ENCODE measurements around the gene GLI2. TPM values are rescaled to one million over a fixed set of nuclear protein-coding genes. Genes with fewer than 3 reads are reported as not detected.

GLI2 gene
- total RNA-seq, 1 experiment from 2014 or later: 1.3 TPM

DNA sequence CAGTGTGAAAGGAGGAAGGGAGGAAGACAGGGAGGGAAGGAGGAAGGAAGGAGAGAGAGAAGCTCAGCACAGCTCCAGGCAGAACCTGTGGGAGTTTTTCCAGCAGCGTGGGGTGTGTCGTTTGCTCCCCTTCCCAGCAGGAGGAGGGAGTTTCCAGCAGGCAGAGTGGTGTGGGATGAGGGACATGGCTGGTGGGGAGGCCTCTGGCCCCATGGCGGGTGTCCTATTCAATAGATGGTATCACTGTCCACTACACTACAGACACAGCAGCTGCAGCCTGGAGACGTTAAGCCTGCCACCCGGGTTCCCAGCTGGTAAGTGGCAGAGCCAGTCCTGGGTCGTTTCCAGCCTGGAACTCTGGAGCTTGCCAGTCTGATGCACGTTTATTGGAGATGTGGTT, 44.7 kb downstream of the GLI2 start:
- no peak for DNase-seq
- Histone ChIP-seq H3K36me3 (no peaks in the 10 kb centered on the region), H3K4me3 (no peak overlapping the region), H3K27me3 (no peaks in the 10 kb centered on the region), H3K9me3 (no peaks in the 10 kb centered on the region)

DNA sequence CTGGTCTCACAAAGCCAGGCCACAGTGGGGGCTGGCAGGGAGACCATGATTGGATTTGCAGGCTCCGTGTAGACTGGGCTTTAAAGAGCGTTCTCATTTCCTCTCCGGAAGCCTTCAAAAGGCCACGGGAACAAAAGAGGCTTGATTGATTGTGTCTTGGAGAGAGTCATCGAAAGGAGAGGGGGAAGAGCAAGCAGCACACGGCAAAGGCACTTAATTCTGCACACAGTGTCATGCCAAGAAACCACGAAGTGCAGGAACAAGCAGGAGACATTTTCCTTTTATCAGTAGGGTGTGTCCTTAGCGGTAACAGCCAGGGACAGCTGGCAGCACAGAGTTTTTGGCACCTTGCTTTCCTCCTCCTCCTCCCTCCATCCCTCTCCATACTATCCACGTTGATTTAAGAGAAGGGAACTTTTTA, 47.7 kb downstream of the GLI2 start:
- Histone ChIP-seq H3K36me3 (no peaks in the 10 kb centered on the region), H3K27me3 (no peaks in the 10 kb centered on the region), H3K9me3 (no peaks in the 10 kb centered on the region), H3K4me3 (no peak overlapping the region)
- no peak for DNase-seq

DNA sequence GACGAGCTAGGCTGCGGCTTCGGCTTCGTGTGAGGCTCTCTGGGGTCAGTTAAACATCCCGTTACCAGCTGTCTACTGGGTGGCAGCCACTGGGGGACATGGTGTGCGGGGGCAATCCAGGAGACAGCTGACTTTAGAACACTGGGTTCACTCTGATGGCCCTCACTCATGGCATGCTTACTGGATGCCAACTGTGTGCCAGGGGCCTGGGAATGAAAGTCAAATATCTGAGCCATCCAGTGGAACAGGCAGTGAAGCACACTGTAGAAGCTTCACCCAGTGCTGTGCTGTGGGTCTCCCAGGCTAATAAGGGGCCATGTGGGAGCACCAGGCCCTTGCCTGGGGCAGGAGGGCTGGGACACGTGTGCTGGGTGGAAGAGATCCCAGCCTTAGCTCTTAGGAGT, 48.3 kb downstream of the GLI2 start:
- Histone ChIP-seq H3K36me3 (no peaks in the 10 kb centered on the region), H3K9me3 (no peaks in the 10 kb centered on the region), H3K27me3 (no peaks in the 10 kb centered on the region), H3K4me3 (no peak overlapping the region)
- DNase-seq: no peak
